Activated CD4-positive, CD25-positive, alpha-beta regulatory T cell treated with anti-CD3 and anti-CD28 coated beads, Interleukin-2, amount 50 U/mL, for 24 hours (primary cell): ENCODE data around the gene ATP5F1D.

Experiments used
- ATAC-seq, 2 donors: fragments of 150-1000 bp; cut with Tn5 transposase; one replicate each; pipeline ENCODE4 v1.10.0; 2021; ENCODE audit warnings: mild to moderate bottlenecking in 1 of 2, moderate library complexity in 1 of 2

Gene ATP5F1D

GRCh38 chr19:1248139-1248785 is 6.7 kb downstream of the ATP5F1D start, which contains the start of gene MIDN:
MIDN (plus strand) TSS chr19:1248583; CDS start chr19:1250297, 1,714 bp downstream.
- ATAC-seq = peak; percentile 4 to 6

- peak; percentile 30 to 35 for ATAC-seq
These were observed 7.3 kb downstream of the ATP5F1D start for GRCh38 chr19:1248786-1249297.

- ATAC-seq = peak; percentile 65 to 71
These were observed 7.9 kb downstream of the ATP5F1D start for GRCh38 chr19:1249298-1249989.

GRCh38 chr19:1249990-1250436 is 8.5 kb downstream of the ATP5F1D start:
- ATAC-seq = no peak

- no peak for ATAC-seq
These were observed 9.1 kb downstream of the ATP5F1D start for GRCh38 chr19:1250437-1251260.

GRCh38 chr19:1251330-1252220 is 10.0 kb downstream of the ATP5F1D start:
- ATAC-seq = no peak

- no peak for ATAC-seq
These were observed 10.8 kb downstream of the ATP5F1D start for GRCh38 chr19:1252221-1252820.

- peak; percentile 10 to 33 for ATAC-seq
These were observed 11.4 kb downstream of the ATP5F1D start for GRCh38 chr19:1252821-1253513.

GRCh38 chr19:1253514-1254080 is 12.0 kb downstream of the ATP5F1D start:
- no peak for ATAC-seq

- no peak for ATAC-seq
These were observed 12.6 kb downstream of the ATP5F1D start for GRCh38 chr19:1254081-1254527.

GRCh38 chr19:1254530-1255185 is 13.1 kb downstream of the ATP5F1D start:
- ATAC-seq = no peak

GRCh38 chr19:1255186-1256161 is 13.9 kb downstream of the ATP5F1D start:
- no peak for ATAC-seq

GRCh38 chr19:1256646-1257474 is 15.3 kb downstream of the ATP5F1D start:
- ATAC-seq = no peak

- no peak for ATAC-seq
These were observed 16.1 kb downstream of the ATP5F1D start for GRCh38 chr19:1257475-1258162.

GRCh38 chr19:1258163-1258492 is 16.6 kb downstream of the ATP5F1D start:
- ATAC-seq = no peak

- ATAC-seq = no peak
These were observed 17.2 kb downstream of the ATP5F1D start for GRCh38 chr19:1258707-1259205.
